CD14-positive monocyte (primary cell): ENCODE data around the gene ABCB8. TPM values are rescaled to one million over a fixed set of nuclear protein-coding genes. Genes with fewer than 3 reads are reported as not detected.
A peak's percentile ranks its signal among the peaks of the same experiment; 100 is the strongest.

ENCODE experiments used
- DNase-seq, 3 donors: peaks; one replicate each; pipeline ENCODE4 v3.0.0-alpha.2; 2011 to 2022
- H2AFZ ChIP-seq: 2 replicates; pipeline ENCODE4 v1.6.0; 2012; ENCODE audit warnings: mild to moderate bottlenecking, low read depth, low read length, inconsistent platforms; ENCODE audit not compliant: insufficient read depth, poor library complexity, severe bottlenecking
- H3K27ac ChIP-seq, 2 donors: 1 replicate in 1 of 2; 2 replicates in 1 of 2; pipeline ENCODE4 v1.5.1; 2012 to 2013; ENCODE audit warnings: low read length in 2 of 2, control low read depth in 1 of 2, inconsistent platforms in 1 of 2, low read depth in 1 of 2, mild to moderate bottlenecking in 1 of 2
- H3K27me3 ChIP-seq, 2 donors: one replicate each; pipeline versions ENCODE4 v1.6.0 to v1.6.1; 2011 to 2013; ENCODE audit warnings: low read length in 2 of 2; ENCODE audit not compliant: control insufficient read depth in 2 of 2, insufficient read depth in 2 of 2
- H3K36me3 ChIP-seq, 2 donors: replicated peaks in 1 of 2; 1 replicate in 1 of 2; 2 replicates in 1 of 2; pipeline versions ENCODE4 v1.5.1 to v1.6.1; 2012 to 2013; ENCODE audit warnings: low read length in 2 of 2, control low read depth in 1 of 2, inconsistent platforms in 1 of 2, mild to moderate bottlenecking in 1 of 2; ENCODE audit not compliant: insufficient read depth in 2 of 2, control insufficient read depth in 1 of 2
- H3K4me1 ChIP-seq, 2 donors: 1 replicate in 1 of 2; 2 replicates in 1 of 2; pipeline versions ENCODE4 v1.5.1 to v1.6.1; 2012 to 2013; ENCODE audit warnings: low read length in 2 of 2, control low read depth in 1 of 2, inconsistent platforms in 1 of 2, mild to moderate bottlenecking in 1 of 2, moderate library complexity in 1 of 2; ENCODE audit not compliant: insufficient read depth in 2 of 2, control insufficient read depth in 1 of 2
- H3K4me2 ChIP-seq: replicated peaks from 2 replicates; pipeline ENCODE3; 2012; ENCODE audit warnings: low read length, moderate library complexity, mild to moderate bottlenecking; ENCODE audit not compliant: poor library complexity, severe bottlenecking; ENCODE audit errors: extremely low read depth
- H3K4me3 ChIP-seq, 3 experiments: fragments of 200-600 bp in 1 of 3; sonication (generic) in 1 of 3; replicated peaks in 1 of 3; 1 replicate in 2 of 3; 2 replicates in 1 of 3; pipeline ENCODE4 v1.5.1; 2011 to 2013; ENCODE audit warnings: low read length in 3 of 3, mild to moderate bottlenecking in 3 of 3, control low read depth in 2 of 3, low read depth in 2 of 3, inconsistent platforms in 1 of 3, moderate library complexity in 1 of 3
- H3K79me2 ChIP-seq: 2 replicates; pipeline ENCODE4 v1.6.0; 2012; ENCODE audit warnings: mild to moderate bottlenecking, control low read depth, inconsistent platforms, low read length, moderate library complexity; ENCODE audit not compliant: insufficient read depth
- H3K9ac ChIP-seq: 2 replicates; pipeline ENCODE4 v1.6.0; 2017; ENCODE audit warnings: low read length, mild to moderate bottlenecking; ENCODE audit not compliant: insufficient read depth, poor library complexity, severe bottlenecking
- H3K9me3 ChIP-seq, 2 donors: replicated peaks in 1 of 2; 1 replicate in 1 of 2; 2 replicates in 1 of 2; pipeline versions ENCODE4 v1.5.1 to v1.6.1; 2012 to 2013; ENCODE audit warnings: low read length in 2 of 2, control low read depth in 1 of 2; ENCODE audit not compliant: control insufficient read depth in 1 of 2, insufficient read depth in 1 of 2
- H4K20me1 ChIP-seq: 2 replicates; pipeline ENCODE4 v1.6.0; 2012; ENCODE audit warnings: mild to moderate bottlenecking, low read length, control low read depth, moderate library complexity; ENCODE audit not compliant: insufficient read depth
- H3K27ac Mint-ChIP-seq, 7 donors: one replicate each; pipeline ENCODE4 v1.8.0; 2020; ENCODE audit warnings: mild to moderate bottlenecking in 7 of 7, mixed read lengths in 7 of 7, moderate library complexity in 6 of 7, inconsistent platforms in 2 of 7
- H3K27me3 Mint-ChIP-seq, 3 donors: one replicate each; pipeline ENCODE4 v1.8.0; 2021 to 2022; ENCODE audit warnings: low read depth in 3 of 3, mild to moderate bottlenecking in 3 of 3, mixed read lengths in 3 of 3, moderate library complexity in 3 of 3, inconsistent platforms in 1 of 3
- H3K36me3 Mint-ChIP-seq, 2 donors: one replicate each; pipeline ENCODE4 v1.8.0; 2020; ENCODE audit warnings: mixed read lengths in 2 of 2, inconsistent platforms in 1 of 2, mild to moderate bottlenecking in 1 of 2
- H3K4me1 Mint-ChIP-seq: one replicate; pipeline ENCODE4 v1.8.0; 2020; ENCODE audit warnings: mild to moderate bottlenecking, mixed read lengths
- H3K4me3 Mint-ChIP-seq, 2 donors: one replicate each; pipeline ENCODE4 v1.8.0; 2020; ENCODE audit warnings: mild to moderate bottlenecking in 2 of 2, mixed read lengths in 2 of 2, moderate library complexity in 1 of 2
- H3K9me3 Mint-ChIP-seq, 7 donors: one replicate each; pipeline ENCODE4 v1.8.0; 2020 to 2022; ENCODE audit warnings: mixed read lengths in 7 of 7, mild to moderate bottlenecking in 6 of 7, moderate library complexity in 6 of 7, inconsistent platforms in 2 of 7
- CTCF ChIP-seq: fragments of 200-600 bp; IDR thresholded peaks from one replicate; pipeline ENCODE4 v1.8.0; 2022; ENCODE audit warnings: antibody characterized with exemption, mild to moderate bottlenecking
- WGBS: methylation state at CpG from one replicate; pipeline ENCODE4 v1.1.5; 2013; ENCODE audit warnings: missing lambda C conversion rate; ENCODE audit not compliant: insufficient coverage; 5-methylcytosine and 5-hydroxymethylcytosine counted together
- intact Hi-C, 2 donors: fragments of 100-400 bp; cut with micrococcal nuclease; formaldehyde crosslinking; loops; one replicate each; pipeline versions ENCODE4 v1.15.0 to v1.15.1; 2023
- polyA plus RNA-seq, 3 donors: library from polyadenylated mRNA; depleted of rRNA in 1 of 3; unstranded in 2 of 3; stranded (reverse) in 1 of 3; fragments of 300-500 nt in 2 of 3; fragments of >200 nt in 1 of 3; fragmentation: Illumina TruSeq in 2 of 3; gene quantifications; 1 replicate in 2 of 3; 2 replicates in 1 of 3; pipeline ENCODE4 v1.2.3, GENCODE V29; 2012 to 2021

The ABCB8 gene
- polyA plus RNA-seq, 3 donors = 9.3 to 19.9 (median 9.5) TPM

DNA sequence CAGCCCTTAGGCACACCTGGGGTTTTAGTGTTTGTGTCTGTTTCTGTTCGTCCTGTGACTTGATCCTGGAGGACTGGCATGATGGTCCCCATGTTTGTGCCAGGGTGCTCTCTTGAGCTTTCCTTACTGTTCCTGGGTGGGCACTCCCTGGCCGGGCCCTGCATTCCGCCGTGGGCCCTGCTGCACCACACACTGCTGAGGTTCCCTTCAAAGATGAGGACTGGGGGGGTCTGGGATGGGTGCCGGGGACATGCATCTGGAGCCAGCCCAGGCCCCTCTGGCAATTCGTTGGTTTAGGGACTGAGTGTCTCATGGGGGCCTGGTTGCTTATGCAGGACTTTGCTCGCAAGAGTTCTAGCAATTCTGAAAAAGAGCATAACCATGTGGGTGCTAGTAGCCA, 62.8 kb downstream of the ABCB8 start:
- Histone ChIP-seq H2AFZ (no peak overlapping the region), H4K20me1 (peaks cover 90% of the 10 kb centered on the region), H3K27me3 (no peaks in the 10 kb centered on the region), H3K4me2 (no peak overlapping the region), H3K9ac (no peak overlapping the region), H3K79me2 (peaks cover 71% of the 10 kb centered on the region), H3K36me3 (peaks cover 2 to 17% of the 10 kb centered on the region in 2 donors), H3K27ac (no peak overlapping the region), H3K9me3 (no peaks in the 10 kb centered on the region), H3K4me1 (peaks cover 37 to 50% of the 10 kb centered on the region in 2 donors), H3K4me3 (no peak overlapping the region)
- H3K27ac Mint-ChIP-seq = peak overlapping the region in 3 of 7 donors; percentile 10 to 59 (median 25)
- no peak overlapping the region for H3K4me3 Mint-ChIP-seq
- H3K4me1 Mint-ChIP-seq = peaks cover 45% of the 10 kb centered on the region
- peaks cover 22% of the 10 kb centered on the region in 2 donors for H3K36me3 Mint-ChIP-seq
- H3K9me3 Mint-ChIP-seq = peaks cover 0 to 3% (median 0%) of the 10 kb centered on the region in 7 donors
- DNase-seq = no peak
- 95% methylated on average over 5 of the region's 7 CpGs for WGBS
- intact Hi-C loops = loop anchor here (1.0 to 10.0 kb wide), 2 partner anchors 20 to 56 kb away; no protein-coding TSS in a partner anchor
- H3K27me3 Mint-ChIP-seq = no peaks in the 10 kb centered on the region
- no peak for TF ChIP-seq CTCF

GRCh38 chr7:151091431-151091830, 63.2 kb downstream of the ABCB8 start:
- no peaks in the 10 kb centered on the region for H3K27me3 ChIP-seq
- H3K9ac ChIP-seq = no peak overlapping the region
- H3K4me2 ChIP-seq = no peak overlapping the region
- peaks cover 94% of the 10 kb centered on the region for H4K20me1 ChIP-seq
- peaks cover 37 to 49% of the 10 kb centered on the region in 2 donors for H3K4me1 ChIP-seq
- peaks cover 45% of the 10 kb centered on the region for H3K4me1 Mint-ChIP-seq
- H3K27me3 Mint-ChIP-seq = no peaks in the 10 kb centered on the region
- peaks cover 74% of the 10 kb centered on the region for H3K79me2 ChIP-seq
- no peak overlapping the region for H3K27ac ChIP-seq
- H3K36me3 ChIP-seq = peaks cover 2 to 17% of the 10 kb centered on the region in 2 donors
- no peak overlapping the region for H3K4me3 Mint-ChIP-seq
- WGBS = 61% methylated on average over 6 of the region's 6 CpGs
- peak; percentile 75 for TF ChIP-seq CTCF
- peak; percentile 53 to 73 (median 64) for DNase-seq
- intact Hi-C loops = loop anchor here (1.0 to 10.0 kb wide), 2 partner anchors 20 to 57 kb away; no protein-coding TSS in a partner anchor
- H3K36me3 Mint-ChIP-seq = peaks cover 23% of the 10 kb centered on the region in 2 donors
- peak overlapping the region in 2 of 7 donors; percentile 25 to 59 for H3K27ac Mint-ChIP-seq
- peaks cover 0 to 3% (median 0%) of the 10 kb centered on the region in 7 donors for H3K9me3 Mint-ChIP-seq
- H3K9me3 ChIP-seq = no peaks in the 10 kb centered on the region
- H3K4me3 ChIP-seq = no peak overlapping the region
- H2AFZ ChIP-seq = no peak overlapping the region
